HuH-7.5 (cell line): ENCODE measurements around the gene C4B.
"Not testable (repeated sequence)": the region's sequence is repeated elsewhere in the genome, so short reads cannot be mapped to it uniquely, and the experiment has no call there.

Experiments used
- DNase-seq: peaks from one replicate; pipeline ENCODE4 v3.0.0; 2011; ENCODE audit warnings: low spot score

C4B gene

GRCh38 chr6:32037136-32037535 lies 22.5 kb downstream of the C4B start:
- not testable (repeated sequence) for DNase-seq

GRCh38 chr6:32037598-32038524 lies 23.3 kb downstream of the C4B start, which contains the start of gene CYP21A2:
Gene CYP21A2, plus strand, starts transcription at chr6:32038415. Its CDS starts 8 bp downstream, at chr6:32038423.
- DNase-seq = not testable (repeated sequence)

GRCh38 chr6:32038878-32039277 lies 24.3 kb downstream of the C4B start:
- DNase-seq = not testable (repeated sequence)

GRCh38 chr6:32039321-32040274 lies 25.0 kb downstream of the C4B start:
- DNase-seq = not testable (repeated sequence)

GRCh38 chr6:32040299-32041049 lies 25.9 kb downstream of the C4B start:
- DNase-seq = not testable (repeated sequence)

GRCh38 chr6:32041050-32041321 lies 26.4 kb downstream of the C4B start:
- not testable (repeated sequence) for DNase-seq

GRCh38 chr6:32041385-32041784 lies 26.8 kb downstream of the C4B start:
- not testable (repeated sequence) for DNase-seq

GRCh38 chr6:32042276-32042675 lies 27.7 kb downstream of the C4B start:
- not testable (repeated sequence) for DNase-seq

GRCh38 chr6:32043589-32044380 lies 29.2 kb downstream of the C4B start:
- DNase-seq = not testable (repeated sequence)

- not testable (repeated sequence) for DNase-seq
Measured at GRCh38 chr6:32044916-32045315, 30.3 kb downstream of the C4B start.

GRCh38 chr6:32045811-32046449 lies 31.3 kb downstream of the C4B start:
- DNase-seq = no peak

GRCh38 chr6:32046450-32047083 lies 32.0 kb downstream of the C4B start:
- DNase-seq = no peak

GRCh38 chr6:32047084-32047478 lies 32.5 kb downstream of the C4B start:
- DNase-seq = no peak

- DNase-seq = no peak
Measured at GRCh38 chr6:32047539-32047854, 32.9 kb downstream of the C4B start.

GRCh38 chr6:32047855-32048766 lies 33.5 kb downstream of the C4B start:
- DNase-seq = peak; percentile 78

- not testable (repeated sequence) for DNase-seq
Measured at GRCh38 chr6:32049149-32049548, 34.6 kb downstream of the C4B start.

- not testable (repeated sequence) for DNase-seq
Measured at GRCh38 chr6:32049736-32050135, 35.1 kb downstream of the C4B start.

GRCh38 chr6:32050562-32050961 lies 36.0 kb downstream of the C4B start:
- DNase-seq = no peak

- DNase-seq = not testable (repeated sequence)
Measured at GRCh38 chr6:32052626-32053025, 38.0 kb downstream of the C4B start.
